NOMO-1 treated with dmso at 0.1 percent for 144 hours (cell line): ENCODE results near the gene UCP2.
"Not testable (repeated sequence)": the region's sequence is repeated elsewhere in the genome, so short reads cannot be mapped to it uniquely, and the experiment has no call there.

ENCODE experiments used
- DNase-seq: peaks from one replicate; lab custom pipeline; 2025; ENCODE audit not compliant: unreplicated experiment; lab: John Stamatoyannopoulos, UW

Gene UCP2

DNA sequence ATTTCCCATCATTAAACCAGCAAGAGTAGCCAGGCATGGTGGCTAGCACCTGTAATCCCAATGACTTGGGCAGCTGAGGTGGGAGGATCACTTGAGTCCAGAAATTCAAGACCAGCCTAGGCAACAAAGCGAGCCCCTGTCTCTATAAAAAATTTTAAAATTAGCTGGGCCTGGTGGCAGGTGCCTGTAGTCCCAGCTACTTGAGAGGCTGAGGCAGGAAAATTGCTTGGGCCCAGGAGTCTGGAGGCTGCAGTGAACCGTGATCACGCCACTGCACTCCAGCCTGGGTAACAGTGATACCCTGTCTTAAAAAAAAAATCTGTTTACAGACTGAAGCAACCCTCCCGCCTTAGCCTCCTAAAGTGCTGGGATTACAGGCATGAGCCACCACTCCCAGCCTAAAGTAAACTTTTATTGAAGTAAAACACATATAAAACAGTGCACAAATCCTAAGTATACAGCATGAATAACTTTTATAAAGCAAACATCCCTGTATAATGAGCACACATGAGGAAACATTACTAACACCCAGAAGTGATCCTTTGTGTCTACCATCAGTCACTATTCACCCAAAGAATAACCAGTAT, 13.6 kb upstream of the UCP2 start:
- DNase-seq: no peak

DNA sequence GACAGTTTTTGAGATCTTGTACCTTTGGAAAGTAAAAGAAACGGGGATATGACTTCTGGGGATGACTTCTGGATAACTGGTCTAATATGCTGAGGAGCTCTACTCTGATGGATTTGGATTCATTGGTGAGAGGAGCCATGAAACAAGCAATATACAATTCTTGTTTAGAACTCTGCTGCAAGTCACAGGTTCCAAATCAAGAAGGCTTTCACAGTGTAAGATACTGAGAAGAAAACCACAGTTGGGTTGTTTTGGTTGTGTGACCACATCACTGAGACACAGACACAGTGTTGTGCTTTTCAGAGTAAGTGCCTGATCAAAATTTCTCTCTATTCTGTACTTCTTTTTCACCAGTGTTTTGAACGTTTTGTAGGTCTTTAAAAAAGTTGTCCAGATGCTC, 13.1 kb upstream of the UCP2 start:
- no peak for DNase-seq

DNA sequence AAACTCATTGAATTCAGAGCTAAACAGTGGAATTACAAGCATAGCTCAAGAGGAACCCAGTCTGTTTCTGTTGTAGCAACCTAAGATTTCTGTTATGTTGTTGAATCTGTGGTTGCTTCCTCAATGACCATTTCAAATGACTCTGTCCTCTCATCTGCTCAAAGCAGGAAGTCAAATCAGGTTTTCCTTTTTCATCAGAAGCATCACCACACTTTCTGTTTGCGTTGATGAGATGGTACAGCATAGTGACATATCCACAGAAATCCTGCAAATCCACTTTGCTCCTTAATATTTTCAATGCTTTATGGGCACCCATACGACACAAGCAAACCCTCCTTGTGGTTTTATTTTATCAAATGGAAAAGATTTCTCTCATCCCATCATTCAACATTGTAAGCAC, 12.6 kb upstream of the UCP2 start:
- DNase-seq: peak; percentile 44

DNA sequence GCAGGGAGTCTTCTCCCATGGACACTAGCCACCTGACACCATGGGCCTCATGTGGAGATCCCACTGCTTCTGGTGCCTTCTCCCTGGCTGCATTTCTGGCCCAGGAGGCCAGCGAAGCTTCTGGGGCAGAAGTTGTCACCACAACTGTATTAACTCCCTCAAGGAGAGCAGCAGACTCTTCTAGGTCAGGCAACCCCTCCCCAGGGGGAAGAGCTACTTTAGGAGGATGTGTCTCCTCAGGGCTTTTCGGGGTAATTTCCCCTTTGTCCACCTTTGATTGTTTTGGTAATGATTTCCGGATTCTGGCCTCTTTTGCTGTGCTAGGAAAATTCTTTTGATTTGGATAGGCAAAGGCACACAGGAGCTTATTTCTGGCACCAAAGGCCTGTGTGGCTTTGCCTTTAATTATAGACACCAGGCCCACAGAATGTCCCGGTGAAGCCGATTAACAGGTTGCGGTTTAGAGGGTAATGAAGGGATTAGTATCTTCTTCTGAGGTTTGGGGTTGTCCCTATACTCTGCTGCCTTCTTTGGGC, 8.9 kb upstream of the UCP2 start:
- no peak for DNase-seq

DNA sequence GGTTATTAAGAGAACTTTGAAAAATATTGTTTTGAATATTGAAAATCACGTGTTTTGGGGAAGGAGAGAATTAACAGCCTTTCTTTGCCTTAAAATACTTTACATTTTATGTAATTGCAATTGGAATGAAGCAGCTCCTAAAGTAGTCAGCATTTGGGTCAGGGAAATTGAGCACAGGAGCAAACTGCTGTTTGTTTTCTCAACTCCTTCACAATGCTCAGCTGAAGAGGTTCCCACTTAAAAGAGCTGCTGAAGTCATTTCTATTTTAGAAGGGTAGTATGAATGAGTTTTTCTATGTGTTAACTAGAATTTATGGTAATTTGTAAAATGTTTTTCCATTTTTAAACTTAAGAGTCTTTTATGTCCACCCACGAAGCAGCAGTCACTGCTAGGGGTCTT, 8.1 kb upstream of the UCP2 start:
- DNase-seq: no peak

DNA sequence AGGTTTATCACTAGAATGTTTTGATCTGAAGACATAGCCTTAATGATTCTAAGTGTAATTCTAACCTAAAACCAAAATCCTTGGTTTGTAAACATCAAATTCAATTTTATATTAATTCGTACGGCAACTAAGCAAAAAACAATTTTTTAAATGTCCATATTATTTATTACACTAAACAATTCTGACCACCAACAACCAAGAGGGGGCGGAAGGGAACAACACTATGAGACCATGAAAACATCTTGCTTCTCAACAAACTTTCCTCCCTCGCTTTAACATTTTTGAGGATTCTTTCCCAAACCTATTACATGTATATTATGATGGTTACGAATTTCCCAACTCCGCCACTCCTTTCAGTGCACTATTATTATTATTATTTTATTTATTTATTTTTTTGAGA, 6.5 kb upstream of the UCP2 start:
- DNase-seq: no peak

DNA sequence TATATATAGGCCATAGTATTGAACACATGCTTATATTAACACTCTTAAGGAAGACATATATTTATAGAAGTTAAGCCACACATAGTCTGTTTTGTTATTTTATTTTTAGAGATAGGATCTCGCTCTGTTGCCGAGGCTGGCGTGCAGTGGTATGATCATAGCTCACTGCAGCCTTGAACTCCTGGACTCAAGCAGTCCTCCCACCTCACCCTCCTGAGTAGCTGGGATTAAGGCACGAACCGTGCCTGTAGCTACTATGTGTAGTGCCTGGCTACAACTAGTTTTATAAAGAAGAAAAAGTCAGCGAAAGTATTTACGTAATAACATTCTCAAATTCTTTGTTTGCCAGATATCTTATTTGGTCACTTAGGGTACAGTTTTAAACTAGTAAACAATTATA, 5.6 kb upstream of the UCP2 start:
- DNase-seq: no peak

DNA sequence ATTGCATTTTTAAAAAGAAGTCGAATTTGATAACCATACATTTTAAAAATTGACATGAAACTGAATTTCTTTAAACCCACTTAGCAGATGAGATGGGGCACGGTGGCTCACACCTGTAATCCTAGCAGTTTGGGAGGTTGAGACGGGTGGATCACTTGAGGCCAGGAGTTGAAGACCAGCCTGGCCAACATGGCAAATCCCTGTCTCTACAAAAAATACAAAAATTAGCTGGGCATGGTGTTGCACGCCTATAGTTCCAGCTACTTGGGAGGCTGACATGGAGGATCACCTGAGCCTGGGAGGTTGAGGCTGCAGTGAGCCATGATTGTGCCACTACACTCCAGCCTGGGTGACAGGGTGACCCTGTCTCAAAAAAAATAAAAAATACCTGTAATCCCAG, 3.0 kb upstream of the UCP2 start:
- DNase-seq: not testable (repeated sequence)

DNA sequence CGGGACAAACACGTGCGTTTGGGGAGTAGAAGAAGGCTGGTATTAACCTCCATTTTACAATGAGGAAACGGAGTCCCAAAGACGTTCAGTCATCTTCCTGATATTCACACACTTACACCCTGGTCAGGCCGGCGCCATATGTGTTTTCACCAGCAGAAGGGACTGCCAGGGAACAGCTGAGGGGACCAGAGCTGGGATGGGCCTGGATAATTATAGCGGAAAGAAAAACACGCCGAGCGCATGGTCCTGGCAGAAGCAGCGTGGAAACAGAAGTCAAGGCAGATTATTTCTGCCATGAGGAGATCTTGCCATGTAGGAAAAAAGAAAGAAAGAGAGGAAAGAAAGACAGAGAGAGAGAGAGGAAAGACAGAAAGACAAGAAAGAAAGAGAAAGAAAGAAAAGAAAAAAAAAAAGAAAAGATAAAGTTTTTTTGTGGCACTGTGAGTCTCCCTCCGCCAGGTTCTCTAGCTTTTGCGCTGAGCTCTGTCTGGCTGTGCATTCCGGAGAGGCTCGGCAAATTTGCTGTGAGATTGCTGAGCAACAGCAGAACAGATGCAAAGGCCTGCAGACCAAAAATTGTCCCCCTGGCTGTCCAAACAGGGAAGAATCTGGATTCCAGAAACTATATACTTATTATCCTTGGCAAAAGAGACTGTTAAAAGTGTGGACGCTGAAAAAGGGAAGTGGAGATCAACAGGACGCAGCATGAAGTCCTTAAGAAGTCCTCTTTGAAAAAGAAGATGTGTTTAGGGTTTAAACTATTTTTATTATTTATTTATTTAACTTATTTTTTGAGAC, 1.3 kb upstream of the UCP2 start:
- peak; percentile 22 for DNase-seq

DNA sequence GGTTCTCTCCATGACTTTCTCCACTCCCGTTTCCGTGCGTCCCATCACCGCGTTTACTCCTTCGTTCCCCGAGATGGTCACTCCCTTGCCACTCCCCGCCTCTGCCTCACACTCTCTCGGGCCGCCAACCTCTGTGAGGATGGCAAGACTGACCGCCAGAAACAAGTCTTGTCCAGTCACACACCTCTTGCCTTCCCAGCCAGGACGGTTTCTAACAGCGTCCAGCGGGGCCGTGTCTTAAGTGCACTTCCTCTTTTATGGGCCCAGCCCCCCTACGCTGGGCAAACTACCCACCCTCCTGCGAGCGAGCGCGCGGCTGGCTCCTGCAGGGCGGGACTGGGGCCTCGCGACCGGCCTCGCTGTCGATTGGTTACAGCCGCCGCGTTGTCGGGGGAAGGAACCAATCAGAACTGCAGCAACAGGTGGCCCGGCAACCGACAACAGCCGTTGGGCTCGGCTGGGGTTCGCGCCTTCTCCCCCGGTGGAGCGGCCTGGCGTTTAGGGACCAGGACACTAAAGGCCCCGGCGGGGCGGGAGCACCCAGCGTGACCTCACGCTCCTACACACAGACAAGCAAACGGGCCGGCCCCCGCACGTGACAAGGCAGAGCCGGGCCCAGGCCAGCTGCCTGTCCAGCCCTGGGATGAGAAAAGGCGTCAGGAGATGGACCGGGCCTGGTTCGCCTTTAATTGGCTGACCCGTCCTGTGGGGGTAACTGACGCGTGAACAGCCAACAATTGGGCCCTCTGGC, 522 bp upstream of the UCP2 start:
- DNase-seq: peak; percentile 99

DNA sequence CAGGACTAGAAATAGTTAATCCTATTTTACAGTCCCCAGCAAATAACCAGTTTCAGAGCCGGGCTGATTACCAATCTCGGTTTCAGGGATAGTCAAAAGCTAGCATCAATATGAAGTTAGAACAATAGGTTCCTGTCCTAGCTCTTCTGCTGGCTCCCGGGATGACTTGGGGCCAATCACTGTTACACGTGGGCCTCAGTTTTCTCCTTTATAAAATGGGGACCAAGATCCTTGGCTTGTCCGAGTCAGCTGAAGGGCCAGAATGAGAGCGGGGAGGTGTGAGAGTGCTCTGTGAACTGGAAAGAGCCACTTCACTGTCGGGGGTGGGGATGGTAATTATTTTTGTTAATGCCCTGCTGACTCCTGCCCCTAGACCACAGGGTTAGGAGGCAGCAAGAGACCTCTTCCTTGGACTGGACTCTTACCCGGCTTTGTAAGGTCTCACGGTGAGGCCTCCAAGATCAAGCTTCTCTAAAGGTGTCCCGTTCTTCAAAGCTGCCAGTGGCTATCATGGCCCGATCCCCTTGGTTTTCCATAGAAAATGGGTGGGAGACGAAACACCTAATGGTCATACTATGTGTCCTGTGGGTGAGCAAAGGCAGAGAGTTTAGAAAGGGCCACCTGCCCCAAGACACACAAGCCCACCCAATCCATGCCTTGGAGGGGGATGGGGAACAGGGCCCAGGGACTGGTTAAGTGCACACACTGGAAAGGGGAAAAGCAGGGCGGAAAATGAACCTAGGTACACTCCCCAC, 1.4 kb downstream of the UCP2 start:
- no peak for DNase-seq

DNA sequence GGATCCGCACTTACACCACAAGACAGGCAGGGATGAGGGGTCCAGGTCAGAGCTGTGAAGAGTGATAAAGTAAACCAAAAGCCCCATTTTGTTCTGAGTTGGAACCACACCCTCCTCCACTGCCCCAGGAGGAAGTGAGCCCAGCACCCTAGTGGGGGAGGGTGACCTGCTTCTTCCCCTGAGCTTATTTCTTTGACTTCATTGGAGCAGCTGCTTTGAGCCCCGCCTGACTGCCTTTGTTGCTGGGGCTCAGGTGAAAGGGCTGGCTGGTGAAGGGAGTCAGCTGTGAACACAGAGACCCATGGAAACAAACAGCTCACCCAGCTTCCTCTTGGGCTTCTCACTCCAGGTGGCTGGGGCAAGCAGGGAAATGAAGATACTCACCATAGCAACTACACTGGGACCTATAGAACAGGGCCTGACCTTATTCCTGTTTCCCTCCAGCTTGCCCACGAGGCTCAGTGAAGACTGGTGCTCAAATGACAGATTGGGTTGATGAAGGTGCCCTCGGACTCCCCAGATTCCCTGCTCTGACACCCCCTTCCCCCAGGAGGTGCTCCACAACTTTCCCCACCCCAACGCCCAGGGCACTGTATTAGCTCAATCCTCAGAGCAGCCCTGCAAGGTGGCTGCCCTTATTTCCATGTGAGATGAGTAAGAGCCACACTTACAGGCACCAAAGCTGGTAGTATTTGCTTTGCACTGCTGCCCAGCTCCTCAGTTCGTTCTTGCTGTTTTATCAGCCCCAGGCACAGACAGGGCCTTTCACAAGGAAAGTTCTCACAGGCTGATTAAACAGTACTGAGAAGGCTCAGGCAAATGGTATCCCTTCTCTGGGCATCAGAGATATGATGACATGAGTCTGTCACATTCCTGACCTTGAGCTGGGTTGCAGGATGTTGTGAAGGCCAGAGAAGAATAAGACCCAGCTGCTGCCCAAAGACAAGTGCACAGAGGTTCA, 2.4 kb downstream of the UCP2 start:
- DNase-seq: peak; percentile 75

DNA sequence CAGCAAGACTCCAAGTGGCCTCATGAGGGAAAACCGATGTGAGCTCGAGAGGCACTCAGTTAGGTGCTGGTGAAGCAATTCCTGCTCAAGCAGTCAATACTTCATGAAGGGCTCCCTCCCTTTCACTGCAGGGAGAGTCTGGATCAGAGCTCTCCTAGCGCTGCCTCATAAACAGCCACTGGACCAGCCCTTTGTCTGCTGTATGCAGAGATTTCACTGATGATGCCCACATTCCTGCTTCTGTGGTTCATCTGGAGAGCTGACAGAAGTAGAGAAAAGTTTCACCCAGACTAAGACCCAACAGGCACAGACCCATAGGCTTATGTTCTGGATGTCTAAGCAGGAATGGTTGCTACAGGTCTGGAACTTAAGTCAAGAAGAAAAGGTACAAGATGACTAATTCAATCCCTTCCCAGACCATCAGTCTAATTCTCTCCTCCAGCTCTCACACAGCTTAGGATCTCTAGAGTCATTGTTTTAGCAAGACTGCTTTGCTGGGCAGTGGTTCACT, 4.0 kb downstream of the UCP2 start:
- no peak for DNase-seq

DNA sequence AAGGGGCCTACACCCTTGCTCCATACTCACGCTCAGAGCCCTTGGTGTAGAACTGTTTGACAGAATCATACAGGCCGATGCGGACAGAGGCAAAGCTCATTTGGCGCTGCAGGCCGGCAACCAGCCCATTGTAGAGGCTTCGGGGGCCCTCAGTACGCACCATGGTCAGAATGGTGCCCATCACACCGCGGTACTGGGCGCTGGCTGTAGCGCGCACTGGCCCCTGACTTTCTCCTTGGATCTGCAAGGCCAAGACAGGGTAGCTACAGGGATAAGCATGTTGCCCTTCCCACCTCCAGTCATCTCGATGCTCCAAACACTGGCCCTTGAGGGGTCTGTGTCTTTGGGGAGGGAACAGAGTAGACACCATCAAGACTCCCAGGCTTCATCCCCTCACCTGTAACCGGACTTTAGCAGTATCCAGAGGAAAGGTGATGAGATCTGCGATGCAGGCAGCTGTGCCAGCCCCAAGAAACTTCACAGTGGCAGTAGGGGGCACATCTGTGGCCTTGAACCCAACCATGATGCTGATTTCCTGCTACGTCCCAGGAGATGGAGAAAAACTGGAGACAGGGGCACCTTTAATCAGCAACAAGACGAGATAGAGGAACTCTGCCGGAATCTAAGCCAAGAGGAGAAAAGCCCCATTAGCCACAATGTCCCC, 4.7 kb downstream of the UCP2 start:
- no peak for DNase-seq

DNA sequence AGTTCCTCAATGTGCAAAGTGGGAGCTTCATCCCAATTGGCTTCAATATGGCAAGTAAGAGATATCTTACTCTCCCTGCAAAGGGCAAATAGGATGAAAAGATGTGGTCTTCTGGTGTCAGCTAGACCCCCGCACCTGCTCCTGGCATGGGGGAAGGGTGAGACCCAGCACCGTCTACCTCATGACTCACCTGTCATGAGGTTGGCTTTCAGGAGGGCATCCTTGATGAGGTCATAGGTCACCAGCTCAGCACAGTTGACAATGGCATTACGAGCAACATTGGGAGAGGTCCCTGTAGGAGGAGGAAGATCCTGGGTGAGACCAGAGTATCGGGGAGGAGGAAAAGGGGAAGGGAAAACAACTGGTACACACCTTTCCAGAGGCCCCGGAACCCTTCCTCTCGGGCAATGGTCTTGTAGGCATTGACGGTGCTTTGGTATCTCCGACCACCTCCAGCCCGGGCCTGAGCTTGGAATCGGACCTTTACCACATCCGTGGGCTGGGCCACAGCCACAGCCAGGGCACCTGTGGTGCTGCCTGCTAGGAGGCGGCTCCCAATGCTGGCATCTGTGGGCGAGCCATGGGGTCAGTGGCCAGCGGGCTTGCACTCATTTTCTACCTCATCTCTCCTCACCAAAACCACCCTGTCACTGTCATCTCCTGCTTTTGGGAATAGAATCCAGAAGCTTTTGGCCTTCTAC, 6.0 kb downstream of the UCP2 start:
- no peak for DNase-seq

DNA sequence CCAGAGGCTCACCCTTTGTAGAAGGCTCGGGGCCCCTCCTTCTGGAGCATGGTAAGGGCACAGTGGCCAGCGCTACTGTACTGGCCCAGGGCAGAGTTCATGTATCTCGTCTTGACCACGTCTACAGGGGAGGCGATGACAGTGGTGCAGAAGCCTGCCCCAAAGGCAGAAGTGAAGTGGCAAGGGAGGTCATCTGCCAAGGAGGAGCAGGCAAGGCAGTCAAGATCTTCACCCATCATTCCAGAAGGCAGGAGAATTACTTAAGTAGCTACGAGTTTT, 7.2 kb downstream of the UCP2 start:
- no peak for DNase-seq

DNA sequence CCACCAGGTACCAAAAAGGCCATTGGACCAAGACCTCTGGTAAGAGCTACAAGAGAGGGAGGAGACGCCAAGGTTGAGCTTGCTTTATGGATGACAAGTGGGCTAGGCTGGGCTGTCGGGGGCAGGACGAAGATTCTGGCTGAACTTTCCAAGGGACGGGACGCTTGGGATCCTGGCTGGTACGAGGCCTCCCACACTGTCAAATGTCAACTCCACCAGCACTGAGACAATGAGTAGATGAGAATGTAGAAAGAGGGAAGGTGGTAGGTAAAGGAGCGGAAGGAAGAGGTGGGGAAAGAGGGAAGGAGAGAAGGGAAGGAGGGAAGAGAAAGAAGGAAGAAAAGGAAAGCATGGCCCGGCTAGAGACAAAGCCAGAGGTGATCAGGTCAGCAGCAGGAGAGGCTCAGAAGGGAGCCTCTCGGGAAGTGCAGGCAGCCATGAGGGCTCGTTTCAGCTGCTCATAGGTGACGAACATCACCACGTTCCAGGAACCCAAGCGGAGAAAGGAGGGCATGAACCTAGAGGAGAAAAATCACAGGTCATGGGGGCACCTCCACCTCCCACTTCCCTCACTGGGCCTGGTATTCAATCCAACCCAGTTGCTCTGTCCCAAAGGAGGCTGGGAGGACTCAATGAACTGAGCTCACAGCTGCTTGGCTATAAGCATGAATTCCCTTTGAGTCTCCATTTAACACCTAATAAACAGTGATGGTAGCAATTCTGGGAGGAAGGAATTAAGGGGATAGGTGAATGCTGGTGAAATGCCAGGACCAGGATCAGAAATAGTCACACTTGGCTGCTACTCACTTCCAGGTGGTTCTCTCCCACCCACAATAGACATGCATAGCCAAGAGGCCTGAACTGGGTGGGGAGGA, 7.8 kb downstream of the UCP2 start:
- no peak for DNase-seq
